Esophagus muscularis mucosa (tissue), 4 donors: ENCODE results near the gene LARP4. TPM values are rescaled to one million over a fixed set of nuclear protein-coding genes. Genes with fewer than 3 reads are reported as not detected.

Experiments
- DNase-seq: peaks from one replicate; pipeline ENCODE4 v3.0.0-alpha.2; 2017; ENCODE audit errors: extremely low spot score
- H3K27ac ChIP-seq, 4 donors: fragments of 200-600 bp; sonication (generic); replicated peaks in 1 of 4; 1 replicate in 3 of 4; 2 replicates in 1 of 4; pipeline ENCODE4 v1.5.1; 2016 to 2019; ENCODE audit warnings: mild to moderate bottlenecking in 1 of 4
- H3K27me3 ChIP-seq, 4 donors: fragments of 200-600 bp; sonication (generic); one replicate each; pipeline versions ENCODE4 v1.5.1 to v1.6.0; 2016 to 2019
- H3K36me3 ChIP-seq, 4 donors: fragments of 200-600 bp; sonication (generic); one replicate each; pipeline ENCODE4 v1.5.1; 2016 to 2019
- H3K4me1 ChIP-seq, 4 donors: fragments of 200-600 bp; sonication (generic); one replicate each; pipeline ENCODE4 v1.5.1; 2016 to 2019
- H3K4me3 ChIP-seq, 4 donors: fragments of 200-600 bp; sonication (generic); 1 replicate in 2 of 4; 2 replicates in 2 of 4; pipeline ENCODE4 v1.5.1; 2016 to 2019; ENCODE audit warnings: mild to moderate bottlenecking in 4 of 4, moderate library complexity in 1 of 4
- H3K9me3 ChIP-seq, 4 donors: fragments of 200-600 bp; sonication (generic); 1 replicate in 3 of 4; 2 replicates in 1 of 4; pipeline ENCODE4 v1.5.1; 2016 to 2019
- EP300 ChIP-seq: sonication (generic); formaldehyde crosslinking; IDR thresholded peaks from one replicate; pipeline ENCODE4 v1.6.1; 2017; ENCODE audit warnings: antibody characterized with exemption
- POLR2A ChIP-seq: fragments of 450-650 bp; IDR thresholded peaks from one replicate; pipeline ENCODE4 v1.6.1; 2017; ENCODE audit warnings: antibody characterized with exemption, moderate library complexity, mild to moderate bottlenecking, low read depth
- POLR2AphosphoS5 ChIP-seq, 2 donors: sonication (generic); formaldehyde crosslinking; IDR thresholded peaks; one replicate each; pipeline ENCODE4 v1.6.1; 2017; ENCODE audit warnings: antibody characterized with exemption in 2 of 2
- WGBS: methylation state at CpG from one replicate; pipeline ENCODE4 v1.1.5; 2018; 5-methylcytosine and 5-hydroxymethylcytosine counted together
- intact Hi-C: fragments of 100-400 bp; cut with DNase I; formaldehyde crosslinking; loops from one replicate; pipeline ENCODE4 v1.15.1; 2023
- total RNA-seq, 4 donors: library from RNA; depleted of rRNA; stranded (reverse); fragments of >200 nt; gene quantifications; one replicate each; pipeline versions ENCODE4 v1.1.0 to v1.2.1, GENCODE V29; 2016
- TF ChIP-seq, protein P1 (sequence below), 3 experiments: fragments of 200-600 bp in 2 of 3; fragments of 450-650 bp in 1 of 3; sonication (generic) in 2 of 3; IDR thresholded peaks; one replicate each; pipeline ENCODE4 v1.5.1; 2017 to 2019; ENCODE audit warnings: antibody characterized with exemption in 3 of 3, mild to moderate bottlenecking in 2 of 3, moderate library complexity in 1 of 3

Gene LARP4
- total RNA-seq, 4 donors from 2014 or later = 29.7 to 56.7 (median 39.9) TPM

- DNase-seq = no peak
- H3K9me3 ChIP-seq = no peaks in the 10 kb centered on the region
- no peak overlapping the region for H3K27ac ChIP-seq
- no peaks in the 10 kb centered on the region for H3K27me3 ChIP-seq
- WGBS = 100% methylated on average over 1 of the region's 1 CpG
- H3K36me3 ChIP-seq = no peaks in the 10 kb centered on the region
- intact Hi-C loops = no loop called here
- peaks cover 14 to 52% (median 42%) of the 10 kb centered on the region in 4 donors for H3K4me1 ChIP-seq
- H3K4me3 ChIP-seq = no peak overlapping the region
- TF ChIP-seq, protein P1, sequence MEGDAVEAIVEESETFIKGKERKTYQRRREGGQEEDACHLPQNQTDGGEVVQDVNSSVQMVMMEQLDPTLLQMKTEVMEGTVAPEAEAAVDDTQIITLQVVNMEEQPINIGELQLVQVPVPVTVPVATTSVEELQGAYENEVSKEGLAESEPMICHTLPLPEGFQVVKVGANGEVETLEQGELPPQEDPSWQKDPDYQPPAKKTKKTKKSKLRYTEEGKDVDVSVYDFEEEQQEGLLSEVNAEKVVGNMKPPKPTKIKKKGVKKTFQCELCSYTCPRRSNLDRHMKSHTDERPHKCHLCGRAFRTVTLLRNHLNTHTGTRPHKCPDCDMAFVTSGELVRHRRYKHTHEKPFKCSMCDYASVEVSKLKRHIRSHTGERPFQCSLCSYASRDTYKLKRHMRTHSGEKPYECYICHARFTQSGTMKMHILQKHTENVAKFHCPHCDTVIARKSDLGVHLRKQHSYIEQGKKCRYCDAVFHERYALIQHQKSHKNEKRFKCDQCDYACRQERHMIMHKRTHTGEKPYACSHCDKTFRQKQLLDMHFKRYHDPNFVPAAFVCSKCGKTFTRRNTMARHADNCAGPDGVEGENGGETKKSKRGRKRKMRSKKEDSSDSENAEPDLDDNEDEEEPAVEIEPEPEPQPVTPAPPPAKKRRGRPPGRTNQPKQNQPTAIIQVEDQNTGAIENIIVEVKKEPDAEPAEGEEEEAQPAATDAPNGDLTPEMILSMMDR (IDR thresholded peaks at IDR 0.05) = no peak
- TF ChIP-seq POLR2A (no peak), EP300 (no peak), POLR2AphosphoS5 (IDR thresholded peaks at IDR 0.05) (no peak)
These were observed 123.1 kb downstream of the LARP4 start for GRCh38 chr12:50523772-50524171.

DNA sequence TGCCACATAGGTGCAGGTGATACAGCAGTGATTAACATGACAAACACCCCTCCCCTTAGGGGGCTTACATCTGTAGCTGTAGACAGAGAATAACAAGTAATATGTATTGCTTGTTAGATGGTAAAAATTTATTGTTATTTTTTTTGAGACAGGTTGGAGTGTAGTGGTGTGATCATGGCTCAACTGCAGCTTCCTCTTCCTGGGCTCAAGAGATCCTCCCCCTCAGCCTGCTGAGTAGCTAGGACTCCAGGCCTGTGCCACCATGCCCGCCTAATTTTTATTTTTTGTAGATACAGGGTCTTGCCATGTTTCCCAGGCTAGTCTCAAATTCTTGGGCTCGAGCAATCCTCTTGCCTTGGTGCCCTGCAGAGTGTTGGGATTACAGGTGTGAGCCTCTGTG lies 123.9 kb downstream of the LARP4 start:
- intact Hi-C loops = no loop called here
- TF ChIP-seq POLR2AphosphoS5 (IDR thresholded peaks at IDR 0.05) = no peak
- TF ChIP-seq, protein P1 (IDR thresholded peaks at IDR 0.05) = no peak
- TF ChIP-seq POLR2A = no peak
- no peak for TF ChIP-seq EP300
- Histone ChIP-seq H3K27ac (no peak overlapping the region), H3K36me3 (no peaks in the 10 kb centered on the region), H3K4me1 (peaks cover 13 to 48% (median 43%) of the 10 kb centered on the region in 4 donors), H3K27me3 (no peaks in the 10 kb centered on the region), H3K9me3 (no peaks in the 10 kb centered on the region), H3K4me3 (no peak overlapping the region)
- WGBS = 97% methylated on average over 2 of the region's 2 CpGs
- DNase-seq = no peak

DNA sequence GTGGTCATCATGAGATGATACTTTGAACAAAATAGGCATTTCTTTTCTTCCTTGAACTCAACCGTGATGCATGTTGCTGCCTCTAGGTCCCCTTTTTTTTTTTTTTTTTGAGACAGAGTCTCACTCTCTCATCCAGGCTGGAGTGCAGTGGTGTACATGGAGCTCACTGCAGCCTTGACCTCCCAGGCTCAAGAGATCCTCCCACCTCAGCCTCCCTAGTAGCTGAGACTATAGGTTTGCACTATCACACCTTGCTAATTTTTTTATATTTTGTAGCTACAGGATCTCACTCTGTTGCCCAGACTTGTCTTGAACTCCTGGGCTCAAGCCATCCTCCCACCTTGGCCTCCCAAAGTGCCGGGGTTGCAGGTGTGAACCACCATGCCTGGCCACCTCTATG lies 124.7 kb downstream of the LARP4 start:
- no peak overlapping the region for H3K27ac ChIP-seq
- no peaks in the 10 kb centered on the region for H3K9me3 ChIP-seq
- no peak overlapping the region for H3K4me3 ChIP-seq
- intact Hi-C loops = no loop called here
- WGBS = 92% methylated on average over 2 of the region's 2 CpGs
- DNase-seq = no peak
- TF ChIP-seq EP300 (no peak), POLR2AphosphoS5 (IDR thresholded peaks at IDR 0.05) (no peak), POLR2A (no peak)
- TF ChIP-seq, protein P1 (IDR thresholded peaks at IDR 0.05) = no peak
- peaks cover 9 to 41% (median 38%) of the 10 kb centered on the region in 4 donors for H3K4me1 ChIP-seq
- no peaks in the 10 kb centered on the region for H3K27me3 ChIP-seq
- no peaks in the 10 kb centered on the region for H3K36me3 ChIP-seq

DNA sequence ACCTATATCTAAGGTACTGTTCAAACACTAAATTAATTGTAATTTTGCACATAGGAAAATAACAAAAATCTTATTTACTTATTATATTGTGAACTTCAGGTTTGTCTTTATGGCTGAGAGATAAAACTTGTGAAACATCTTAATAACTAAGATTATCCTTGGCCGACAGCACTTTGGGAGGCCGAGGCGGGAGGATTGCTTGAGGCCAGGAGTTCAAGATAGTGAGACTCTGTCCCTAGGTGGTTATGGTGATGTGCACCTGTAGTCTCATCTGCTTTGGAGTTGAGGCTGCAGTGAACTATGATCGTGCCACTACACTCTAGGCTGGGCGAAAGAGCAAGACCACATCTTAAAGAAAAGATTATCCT lies 126.7 kb downstream of the LARP4 start:
- TF ChIP-seq, protein P1 (IDR thresholded peaks at IDR 0.05) = no peak
- no peak for TF ChIP-seq POLR2AphosphoS5 (IDR thresholded peaks at IDR 0.05)
- TF ChIP-seq EP300 = no peak
- TF ChIP-seq POLR2A = no peak
- no peaks in the 10 kb centered on the region for H3K9me3 ChIP-seq
- H3K36me3 ChIP-seq = no peaks in the 10 kb centered on the region
- intact Hi-C loops = no loop called here
- no peaks in the 10 kb centered on the region for H3K27me3 ChIP-seq
- no peak for DNase-seq
- WGBS = 95% methylated on average over 5 of the region's 5 CpGs
- H3K4me3 ChIP-seq = no peak overlapping the region
- peaks cover under 1 to 35% (median 32%) of the 10 kb centered on the region in 4 donors for H3K4me1 ChIP-seq
- H3K27ac ChIP-seq = no peak overlapping the region

DNA sequence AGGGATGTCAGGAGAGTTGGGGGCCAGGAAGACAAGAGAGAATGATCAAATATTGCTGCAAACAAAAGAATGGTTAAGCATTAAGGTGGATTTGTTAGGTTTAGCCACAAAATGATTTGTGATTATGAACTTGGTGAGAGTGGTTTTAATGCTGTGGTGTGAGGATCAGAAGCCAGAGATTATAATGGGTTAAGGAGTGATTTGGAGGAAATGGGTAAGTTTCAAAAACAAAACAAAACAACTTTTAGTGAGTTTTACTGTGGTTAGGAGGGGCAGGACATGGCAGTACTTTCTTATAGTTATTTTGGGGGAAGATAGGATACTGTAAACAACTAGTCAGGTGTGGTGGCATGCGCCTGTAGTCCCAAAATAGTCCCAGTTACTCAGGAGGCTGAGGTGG lies 128.1 kb downstream of the LARP4 start:
- Histone ChIP-seq H3K9me3 (no peaks in the 10 kb centered on the region), H3K36me3 (no peaks in the 10 kb centered on the region), H3K4me3 (no peak overlapping the region), H3K27ac (no peak overlapping the region), H3K27me3 (no peaks in the 10 kb centered on the region), H3K4me1 (peaks cover 5 to 48% (median 43%) of the 10 kb centered on the region in 4 donors)
- no peak for DNase-seq
- WGBS = 90% methylated on average over 1 of the region's 1 CpG
- TF ChIP-seq, protein P1 (IDR thresholded peaks at IDR 0.05) = no peak
- TF ChIP-seq POLR2AphosphoS5 (IDR thresholded peaks at IDR 0.05) = no peak
- no peak for TF ChIP-seq EP300
- TF ChIP-seq POLR2A = no peak
- intact Hi-C loops = no loop called here
